Activated naive CD8-positive, alpha-beta T cell treated with anti-CD3 and anti-CD28 coated beads, Interleukin-2, amount 50 U/mL, for 16 hours (primary cell): ENCODE data around the gene NRAP.

Experiments used
- DNase-seq: peaks from one replicate; pipeline ENCODE4 v3.0.0-alpha.2; 2020; ENCODE audit warnings: low read depth, low spot score

Gene NRAP

GRCh38 chr10:113563306-113564088 is 100.3 kb downstream of the NRAP start:
- DNase-seq = peak; percentile 30

- DNase-seq = no peak
These were observed 101.1 kb downstream of the NRAP start for GRCh38 chr10:113562704-113563103.

- DNase-seq = no peak
These were observed 101.8 kb downstream of the NRAP start for GRCh38 chr10:113562069-113562468.

- DNase-seq = no peak
These were observed 102.6 kb downstream of the NRAP start for GRCh38 chr10:113561214-113561613.

- no peak for DNase-seq
These were observed 103.8 kb downstream of the NRAP start for GRCh38 chr10:113560071-113560470.

GRCh38 chr10:113557903-113558321 is 105.9 kb downstream of the NRAP start:
- DNase-seq = no peak

GRCh38 chr10:113557424-113557862 is 106.4 kb downstream of the NRAP start:
- no peak for DNase-seq

- no peak for DNase-seq
These were observed 108.1 kb downstream of the NRAP start for GRCh38 chr10:113555751-113556150.

- DNase-seq = no peak
These were observed 108.6 kb downstream of the NRAP start for GRCh38 chr10:113555245-113555644.

GRCh38 chr10:113554214-113554613 is 109.6 kb downstream of the NRAP start:
- no peak for DNase-seq

GRCh38 chr10:113553149-113553548 is 110.7 kb downstream of the NRAP start:
- DNase-seq = no peak

GRCh38 chr10:113552701-113553100 is 111.1 kb downstream of the NRAP start, which contains the start of gene HABP2:
HABP2 (plus strand) TSS chr10:113553053; CDS start chr10:113553122, 69 bp downstream.
- no peak for DNase-seq

- DNase-seq = no peak
These were observed 111.8 kb downstream of the NRAP start for GRCh38 chr10:113552014-113552413.

GRCh38 chr10:113550365-113550764 is 113.5 kb downstream of the NRAP start:
- no peak for DNase-seq

- no peak for DNase-seq
These were observed 114.0 kb downstream of the NRAP start for GRCh38 chr10:113549856-113550255.

GRCh38 chr10:113547426-113547825 is 116.4 kb downstream of the NRAP start:
- no peak for DNase-seq

GRCh38 chr10:113544392-113544791 is 119.4 kb downstream of the NRAP start:
- no peak for DNase-seq

- no peak for DNase-seq
These were observed 120.5 kb downstream of the NRAP start for GRCh38 chr10:113543107-113543955.

- DNase-seq = no peak
These were observed 122.3 kb downstream of the NRAP start for GRCh38 chr10:113541549-113541927.

- DNase-seq = no peak
These were observed 122.8 kb downstream of the NRAP start for GRCh38 chr10:113540845-113541548.

GRCh38 chr10:113539789-113540188 is 124.1 kb downstream of the NRAP start:
- DNase-seq = no peak
